ENCODE results near the gene MAP7.
"Not testable (repeated sequence)": the region's sequence is repeated elsewhere in the genome, so short reads cannot be mapped to it uniquely, and the experiment has no call there.

The MAP7 gene

GRCh38 chr6:136550330-136551071 is at the start of gene MAP7:
TSS of gene MAP7 (minus strand) at chr6:136550422. CDS start at chr6:136550408, 14 bp downstream.
- H3K4me1 ChIP-seq (ENCODE audit: control insufficient read depth, insufficient read depth, low read length), result peaks cover 16% of the 10 kb centered on the region
- no peaks in the 10 kb centered on the region for H3K9me3 ChIP-seq (ENCODE audit: control insufficient read depth, insufficient read depth, low read length)
- peaks cover 33% of the 10 kb centered on the region for H3K27me3 ChIP-seq (ENCODE audit: control insufficient read depth, insufficient read depth, low read length)
- no peaks in the 10 kb centered on the region for H3K36me3 ChIP-seq (ENCODE audit: control insufficient read depth, insufficient read depth, low read length)
- peak within 1 kb of the TSS; percentile 0 for H3K9ac ChIP-seq (ENCODE audit: low read depth, low read length)
- peak within 1 kb of the TSS; percentile 86 for H3K4me3 ChIP-seq (ENCODE audit: low read depth, low read length)

GRCh38 chr6:136599329-136600011 is 49.2 kb upstream of the MAP7 start:
- Histone ChIP-seq H3K4me3 (ENCODE audit: low read depth, low read length) (no peak overlapping the region), H3K27me3 (ENCODE audit: control insufficient read depth, insufficient read depth, low read length) (no peaks in the 10 kb centered on the region), H3K36me3 (ENCODE audit: control insufficient read depth, insufficient read depth, low read length) (no peaks in the 10 kb centered on the region), H3K4me1 (ENCODE audit: control insufficient read depth, insufficient read depth, low read length) (peaks cover 2% of the 10 kb centered on the region), H3K9me3 (ENCODE audit: control insufficient read depth, insufficient read depth, low read length) (no peaks in the 10 kb centered on the region), H3K9ac (ENCODE audit: low read depth, low read length) (no peak overlapping the region)

GRCh38 chr6:136598048-136598447 is 47.8 kb upstream of the MAP7 start:
- Histone ChIP-seq H3K4me3 (ENCODE audit: low read depth, low read length) (no peak overlapping the region), H3K4me1 (ENCODE audit: control insufficient read depth, insufficient read depth, low read length) (peaks cover 8% of the 10 kb centered on the region), H3K9ac (ENCODE audit: low read depth, low read length) (no peak overlapping the region)

GRCh38 chr6:136594671-136595070 is 44.4 kb upstream of the MAP7 start:
- no peaks in the 10 kb centered on the region for H3K9me3 ChIP-seq (ENCODE audit: control insufficient read depth, insufficient read depth, low read length)
- no peaks in the 10 kb centered on the region for H3K36me3 ChIP-seq (ENCODE audit: control insufficient read depth, insufficient read depth, low read length)
- H3K4me1 ChIP-seq (ENCODE audit: control insufficient read depth, insufficient read depth, low read length), result peaks cover 25% of the 10 kb centered on the region
- H3K27me3 ChIP-seq (ENCODE audit: control insufficient read depth, insufficient read depth, low read length), result no peaks in the 10 kb centered on the region
- no peak overlapping the region for H3K9ac ChIP-seq (ENCODE audit: low read depth, low read length)
- no peak overlapping the region for H3K4me3 ChIP-seq (ENCODE audit: low read depth, low read length)

More at GRCh38 chr6:136598048-136598447, 47.8 kb upstream of the MAP7 start:
- Histone ChIP-seq H3K27me3 (ENCODE audit: control insufficient read depth, insufficient read depth, low read length) (no peaks in the 10 kb centered on the region), H3K9me3 (ENCODE audit: control insufficient read depth, insufficient read depth, low read length) (no peaks in the 10 kb centered on the region), H3K36me3 (ENCODE audit: control insufficient read depth, insufficient read depth, low read length) (no peaks in the 10 kb centered on the region)

GRCh38 chr6:136593748-136594490 is 43.7 kb upstream of the MAP7 start:
- no peak overlapping the region for H3K9ac ChIP-seq (ENCODE audit: low read depth, low read length)
- H3K4me1 ChIP-seq (ENCODE audit: control insufficient read depth, insufficient read depth, low read length), result peaks cover 29% of the 10 kb centered on the region
- H3K4me3 ChIP-seq (ENCODE audit: low read depth, low read length), result no peak overlapping the region
- no peaks in the 10 kb centered on the region for H3K27me3 ChIP-seq (ENCODE audit: control insufficient read depth, insufficient read depth, low read length)
- H3K36me3 ChIP-seq (ENCODE audit: control insufficient read depth, insufficient read depth, low read length), result no peaks in the 10 kb centered on the region
- no peaks in the 10 kb centered on the region for H3K9me3 ChIP-seq (ENCODE audit: control insufficient read depth, insufficient read depth, low read length)

GRCh38 chr6:136592930-136593673 is 42.9 kb upstream of the MAP7 start:
- H3K27me3 ChIP-seq (ENCODE audit: control insufficient read depth, insufficient read depth, low read length), result no peaks in the 10 kb centered on the region
- H3K9ac ChIP-seq (ENCODE audit: low read depth, low read length), result no peak overlapping the region
- no peaks in the 10 kb centered on the region for H3K36me3 ChIP-seq (ENCODE audit: control insufficient read depth, insufficient read depth, low read length)
- peaks cover 34% of the 10 kb centered on the region for H3K4me1 ChIP-seq (ENCODE audit: control insufficient read depth, insufficient read depth, low read length)
- H3K4me3 ChIP-seq (ENCODE audit: low read depth, low read length), result no peak overlapping the region
- H3K9me3 ChIP-seq (ENCODE audit: control insufficient read depth, insufficient read depth, low read length), result no peaks in the 10 kb centered on the region

GRCh38 chr6:136591617-136592016 is 41.4 kb upstream of the MAP7 start:
- Histone ChIP-seq H3K4me1 (ENCODE audit: control insufficient read depth, insufficient read depth, low read length) (peaks cover 34% of the 10 kb centered on the region), H3K27me3 (ENCODE audit: control insufficient read depth, insufficient read depth, low read length) (no peaks in the 10 kb centered on the region), H3K4me3 (ENCODE audit: low read depth, low read length) (no peak overlapping the region), H3K9ac (ENCODE audit: low read depth, low read length) (no peak overlapping the region), H3K36me3 (ENCODE audit: control insufficient read depth, insufficient read depth, low read length) (no peaks in the 10 kb centered on the region), H3K9me3 (ENCODE audit: control insufficient read depth, insufficient read depth, low read length) (no peaks in the 10 kb centered on the region)

- not testable (repeated sequence) for H3K4me3 ChIP-seq (ENCODE audit: low read depth, low read length); H3K9ac ChIP-seq (ENCODE audit: low read depth, low read length); H3K9me3 ChIP-seq (ENCODE audit: control insufficient read depth, insufficient read depth, low read length); H3K36me3 ChIP-seq (ENCODE audit: control insufficient read depth, insufficient read depth, low read length); H3K27me3 ChIP-seq (ENCODE audit: control insufficient read depth, insufficient read depth, low read length)
- peaks cover 34% of the 10 kb centered on the region for H3K4me1 ChIP-seq (ENCODE audit: control insufficient read depth, insufficient read depth, low read length)
Observed at GRCh38 chr6:136590846-136591245, 40.6 kb upstream of the MAP7 start.

- Histone ChIP-seq H3K4me1 (ENCODE audit: control insufficient read depth, insufficient read depth, low read length) (peaks cover 22% of the 10 kb centered on the region), H3K4me3 (ENCODE audit: low read depth, low read length) (no peak overlapping the region), H3K9ac (ENCODE audit: low read depth, low read length) (no peak overlapping the region), H3K36me3 (ENCODE audit: control insufficient read depth, insufficient read depth, low read length) (no peaks in the 10 kb centered on the region), H3K9me3 (ENCODE audit: control insufficient read depth, insufficient read depth, low read length) (no peaks in the 10 kb centered on the region), H3K27me3 (ENCODE audit: control insufficient read depth, insufficient read depth, low read length) (no peaks in the 10 kb centered on the region)
Observed at GRCh38 chr6:136587527-136587926, 37.3 kb upstream of the MAP7 start.

- peaks cover 10% of the 10 kb centered on the region for H3K4me1 ChIP-seq (ENCODE audit: control insufficient read depth, insufficient read depth, low read length)
- no peaks in the 10 kb centered on the region for H3K9me3 ChIP-seq (ENCODE audit: control insufficient read depth, insufficient read depth, low read length)
- no peaks in the 10 kb centered on the region for H3K27me3 ChIP-seq (ENCODE audit: control insufficient read depth, insufficient read depth, low read length)
- H3K36me3 ChIP-seq (ENCODE audit: control insufficient read depth, insufficient read depth, low read length), result no peaks in the 10 kb centered on the region
- no peak overlapping the region for H3K9ac ChIP-seq (ENCODE audit: low read depth, low read length)
- H3K4me3 ChIP-seq (ENCODE audit: low read depth, low read length), result no peak overlapping the region
Observed at GRCh38 chr6:136586295-136586694, 36.1 kb upstream of the MAP7 start.

GRCh38 chr6:136585523-136585922 is 35.3 kb upstream of the MAP7 start:
- not testable (repeated sequence) for H3K27me3 ChIP-seq (ENCODE audit: control insufficient read depth, insufficient read depth, low read length); H3K36me3 ChIP-seq (ENCODE audit: control insufficient read depth, insufficient read depth, low read length); H3K4me3 ChIP-seq (ENCODE audit: low read depth, low read length); H3K4me1 ChIP-seq (ENCODE audit: control insufficient read depth, insufficient read depth, low read length); H3K9ac ChIP-seq (ENCODE audit: low read depth, low read length); H3K9me3 ChIP-seq (ENCODE audit: control insufficient read depth, insufficient read depth, low read length)
